ENCODE data around the gene TRIP6.

Gene TRIP6, protein sequence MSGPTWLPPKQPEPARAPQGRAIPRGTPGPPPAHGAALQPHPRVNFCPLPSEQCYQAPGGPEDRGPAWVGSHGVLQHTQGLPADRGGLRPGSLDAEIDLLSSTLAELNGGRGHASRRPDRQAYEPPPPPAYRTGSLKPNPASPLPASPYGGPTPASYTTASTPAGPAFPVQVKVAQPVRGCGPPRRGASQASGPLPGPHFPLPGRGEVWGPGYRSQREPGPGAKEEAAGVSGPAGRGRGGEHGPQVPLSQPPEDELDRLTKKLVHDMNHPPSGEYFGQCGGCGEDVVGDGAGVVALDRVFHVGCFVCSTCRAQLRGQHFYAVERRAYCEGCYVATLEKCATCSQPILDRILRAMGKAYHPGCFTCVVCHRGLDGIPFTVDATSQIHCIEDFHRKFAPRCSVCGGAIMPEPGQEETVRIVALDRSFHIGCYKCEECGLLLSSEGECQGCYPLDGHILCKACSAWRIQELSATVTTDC

DNA sequence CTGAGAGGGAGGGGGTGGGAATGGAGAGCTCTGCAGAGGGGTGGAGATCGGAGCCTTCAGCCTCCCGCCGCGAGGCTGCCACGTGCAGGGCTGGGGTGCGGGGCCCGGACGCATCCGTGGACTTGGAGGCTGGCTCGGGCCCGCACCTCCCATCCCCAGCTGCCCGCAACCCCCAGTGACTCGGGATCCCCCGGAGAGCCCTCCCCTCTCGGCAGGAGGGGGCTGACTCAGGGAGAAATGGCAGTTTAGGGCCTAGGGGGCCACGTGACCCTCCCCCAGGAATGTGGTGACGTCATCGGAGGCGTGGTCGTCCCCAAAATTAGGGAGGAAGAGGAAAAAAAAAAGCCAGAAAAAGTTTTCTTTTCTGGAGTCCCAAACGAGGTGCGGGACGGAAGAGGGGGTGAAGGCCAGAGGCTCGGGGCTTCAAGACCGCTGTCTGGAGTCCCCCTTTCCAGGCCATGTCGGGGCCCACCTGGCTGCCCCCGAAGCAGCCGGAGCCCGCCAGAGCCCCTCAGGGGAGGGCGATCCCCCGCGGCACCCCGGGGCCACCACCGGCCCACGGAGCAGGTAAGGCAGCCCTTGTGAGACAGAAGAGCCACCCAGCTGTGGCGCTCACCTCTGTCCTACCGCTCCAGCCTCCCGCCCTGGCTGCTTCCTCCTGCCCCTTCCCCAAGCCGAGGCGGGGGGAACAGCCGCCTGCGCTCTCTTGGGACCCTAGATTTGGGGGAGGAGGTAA, at the start of gene TRIP6:
TRIP6 (plus strand) TSS at position 348 of the 736 bp plus-strand sequence; CDS start at position 459, 111 bp downstream.
- peak; percentile 82 for DNase-seq (ENCODE audit: low read depth)
- H3K4me3 ChIP-seq (ENCODE audit: low read depth, low read length): peak within 1 kb of the TSS; percentile 96

DNA sequence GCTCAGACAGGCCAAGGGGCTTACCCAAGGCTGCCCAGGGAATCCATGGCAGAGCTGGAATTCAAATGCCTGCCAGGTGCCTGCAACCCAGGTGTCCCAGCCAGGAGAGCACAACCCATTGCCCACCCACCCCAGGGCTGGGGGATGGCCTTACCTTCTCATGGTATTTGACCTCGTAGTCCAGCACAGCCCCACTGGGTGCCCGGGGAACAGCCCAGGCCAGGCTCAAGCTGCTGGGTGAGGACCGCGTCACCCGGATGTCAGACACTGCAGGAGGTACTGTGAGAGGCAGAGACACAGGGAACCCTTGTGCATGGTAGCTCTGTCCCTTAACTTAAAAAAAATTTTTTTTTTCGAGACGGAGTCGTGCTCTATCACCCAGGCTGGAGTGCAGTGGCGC, 48.8 kb upstream of the TRIP6 start:
- H3K4me3 ChIP-seq (ENCODE audit: low read depth, low read length): no peak overlapping the region
- DNase-seq (ENCODE audit: low read depth): no peak

DNA sequence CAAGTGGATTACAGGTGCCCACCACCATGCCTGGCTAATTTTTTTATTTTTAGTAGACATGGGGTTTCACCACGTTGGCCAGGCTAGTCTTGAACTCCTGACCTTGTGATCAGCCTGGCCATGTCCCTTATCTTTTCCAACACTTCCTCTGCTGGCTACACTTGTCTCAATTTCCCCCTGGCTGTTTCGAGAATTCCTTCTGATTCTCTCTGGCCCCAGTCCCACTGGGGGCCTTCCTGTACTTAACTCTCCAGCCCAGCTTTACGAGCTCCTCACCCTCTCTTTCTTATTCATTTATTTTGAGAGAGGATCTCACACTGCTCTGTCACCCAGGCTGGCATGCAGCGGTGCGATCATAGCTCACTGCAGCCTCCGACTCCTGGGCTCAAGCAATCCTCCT, 48.4 kb upstream of the TRIP6 start:
- no peak for DNase-seq (ENCODE audit: low read depth)
- H3K4me3 ChIP-seq (ENCODE audit: low read depth, low read length): no peak overlapping the region

DNA sequence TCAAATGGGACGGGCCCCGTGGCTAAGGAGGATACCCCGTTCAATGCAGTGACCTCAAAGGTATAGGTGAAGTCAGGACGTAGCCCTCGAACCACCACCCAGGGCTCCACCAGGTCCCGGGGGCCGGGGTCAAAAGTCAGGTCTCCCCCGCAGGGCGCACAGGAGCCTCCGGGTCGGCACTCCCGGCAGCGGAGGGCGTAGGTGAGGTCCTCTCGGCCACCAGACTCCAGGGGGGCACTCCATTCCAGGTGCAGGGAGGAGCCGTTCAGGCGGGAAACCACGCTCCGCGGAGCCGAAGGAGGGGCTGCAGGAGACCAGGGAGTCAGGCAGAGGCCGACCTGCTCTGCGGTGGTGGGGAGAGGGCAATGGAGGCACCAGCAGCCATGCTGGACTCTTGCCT, 47.6 kb upstream of the TRIP6 start:
- H3K4me3 ChIP-seq (ENCODE audit: low read depth, low read length): no peak overlapping the region
- no peak for DNase-seq (ENCODE audit: low read depth)

GRCh38 chr7:100822236-100823139, 44.7 kb upstream of the TRIP6 start:
- no peak overlapping the region for H3K4me3 ChIP-seq (ENCODE audit: low read depth, low read length)
- DNase-seq (ENCODE audit: low read depth): no peak

- H3K4me3 ChIP-seq (ENCODE audit: low read depth, low read length): no peak overlapping the region
- DNase-seq (ENCODE audit: low read depth): no peak
These were observed 44.1 kb upstream of the TRIP6 start for GRCh38 chr7:100823140-100823525.

GRCh38 chr7:100823534-100823933, 43.7 kb upstream of the TRIP6 start:
- DNase-seq (ENCODE audit: low read depth): no peak
- H3K4me3 ChIP-seq (ENCODE audit: low read depth, low read length): no peak overlapping the region

DNA sequence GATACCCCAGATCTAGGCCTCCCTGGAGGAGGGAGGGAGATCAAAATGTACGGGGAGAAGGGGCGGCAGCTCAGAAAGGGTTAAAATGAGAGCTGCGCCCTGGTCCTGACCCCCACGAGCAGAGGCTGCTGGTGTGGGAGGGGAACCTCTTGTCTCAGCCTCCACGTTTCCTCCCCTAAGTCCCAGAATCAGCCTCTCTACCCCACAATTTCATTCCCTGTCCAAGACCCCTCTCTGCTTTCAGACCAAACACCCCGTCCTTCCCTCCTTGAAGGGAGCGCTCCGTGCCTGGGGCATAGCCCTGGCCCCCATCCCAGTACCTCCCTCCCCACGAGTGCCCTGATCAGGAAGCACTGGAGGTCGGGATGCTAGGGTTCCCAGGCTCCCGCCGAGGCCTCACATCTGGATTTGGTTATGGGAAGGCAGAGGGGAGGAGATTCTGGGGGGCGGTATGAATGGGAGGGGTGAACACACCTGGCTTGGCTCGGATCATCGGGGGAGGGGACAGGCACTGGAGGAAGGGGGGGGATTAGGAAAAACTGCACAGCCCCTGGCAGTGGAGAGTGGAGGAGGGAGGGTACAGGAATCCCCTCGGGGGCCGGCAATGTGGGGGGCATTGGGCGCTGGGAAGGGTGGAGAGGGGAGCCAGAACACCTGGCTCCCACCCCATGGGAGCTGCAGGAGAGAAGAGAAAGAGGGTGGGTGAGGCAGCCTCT, 42.5 kb upstream of the TRIP6 start:
- H3K4me3 ChIP-seq (ENCODE audit: low read depth, low read length): peak overlapping the region; percentile 84
- DNase-seq (ENCODE audit: low read depth): no peak

GRCh38 chr7:100825215-100825671, 41.9 kb upstream of the TRIP6 start:
- no peak for DNase-seq (ENCODE audit: low read depth)
- peak overlapping the region; percentile 84 for H3K4me3 ChIP-seq (ENCODE audit: low read depth, low read length)

- peak overlapping the region; percentile 84 for H3K4me3 ChIP-seq (ENCODE audit: low read depth, low read length)
- DNase-seq (ENCODE audit: low read depth): no peak
These were observed 41.3 kb upstream of the TRIP6 start for GRCh38 chr7:100825751-100826513.

GRCh38 chr7:100826514-100827329, 40.5 kb upstream of the TRIP6 start:
- no peak for DNase-seq (ENCODE audit: low read depth)
- H3K4me3 ChIP-seq (ENCODE audit: low read depth, low read length): peak overlapping the region; percentile 84

DNA sequence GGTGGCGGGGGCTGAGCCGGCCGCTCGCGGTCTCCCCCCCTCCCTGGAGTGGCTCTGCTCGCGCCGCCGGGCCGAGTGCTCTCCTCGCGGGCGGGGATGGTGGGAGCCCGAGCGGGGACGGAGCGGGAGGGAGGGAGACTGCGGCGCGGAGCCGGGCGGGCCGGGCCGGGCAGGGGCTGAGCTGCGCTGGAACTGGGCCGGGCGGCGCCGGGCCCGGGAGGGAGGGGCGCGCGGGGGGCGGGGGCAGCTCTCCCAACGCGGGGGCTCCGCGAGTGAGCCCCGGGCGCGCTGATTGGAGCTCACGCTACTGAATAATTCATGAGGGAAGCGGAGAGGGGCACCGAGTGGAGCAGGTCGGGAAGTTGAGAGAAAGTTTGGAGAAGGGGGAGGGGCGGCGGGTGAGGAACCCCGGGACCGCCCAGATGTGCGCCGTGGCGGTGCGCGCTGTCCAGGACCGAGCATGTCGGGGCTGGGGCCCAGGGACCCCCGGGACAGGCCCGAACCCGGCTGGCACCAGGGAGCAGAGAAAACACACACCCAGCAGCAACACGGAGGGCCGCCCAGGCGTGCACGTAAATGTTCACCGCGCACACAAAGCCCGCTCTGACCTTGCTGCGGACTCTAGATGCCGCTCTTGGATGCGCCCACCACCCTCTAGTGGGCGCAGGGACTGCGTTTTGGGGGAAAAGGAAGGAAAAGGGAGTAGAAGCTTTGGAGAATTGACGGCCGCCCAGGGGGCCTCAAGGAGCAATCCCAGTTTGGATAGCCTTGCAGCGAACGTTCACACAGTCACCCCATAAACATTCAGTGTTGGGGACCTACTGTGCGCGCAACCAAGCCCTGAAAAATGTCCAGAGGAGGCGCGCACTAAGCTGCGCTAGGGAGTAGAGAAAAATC, 39.6 kb upstream of the TRIP6 start, which contains the start of gene EPHB4:
EPHB4 (minus strand) TSS at position 194 of the 897 bp plus-strand sequence. CDS start 493 bp downstream, outside the sequence.
- DNase-seq (ENCODE audit: low read depth): peak; percentile 62
- H3K4me3 ChIP-seq (ENCODE audit: low read depth, low read length): peak within 1 kb of the TSS; percentile 84

DNA sequence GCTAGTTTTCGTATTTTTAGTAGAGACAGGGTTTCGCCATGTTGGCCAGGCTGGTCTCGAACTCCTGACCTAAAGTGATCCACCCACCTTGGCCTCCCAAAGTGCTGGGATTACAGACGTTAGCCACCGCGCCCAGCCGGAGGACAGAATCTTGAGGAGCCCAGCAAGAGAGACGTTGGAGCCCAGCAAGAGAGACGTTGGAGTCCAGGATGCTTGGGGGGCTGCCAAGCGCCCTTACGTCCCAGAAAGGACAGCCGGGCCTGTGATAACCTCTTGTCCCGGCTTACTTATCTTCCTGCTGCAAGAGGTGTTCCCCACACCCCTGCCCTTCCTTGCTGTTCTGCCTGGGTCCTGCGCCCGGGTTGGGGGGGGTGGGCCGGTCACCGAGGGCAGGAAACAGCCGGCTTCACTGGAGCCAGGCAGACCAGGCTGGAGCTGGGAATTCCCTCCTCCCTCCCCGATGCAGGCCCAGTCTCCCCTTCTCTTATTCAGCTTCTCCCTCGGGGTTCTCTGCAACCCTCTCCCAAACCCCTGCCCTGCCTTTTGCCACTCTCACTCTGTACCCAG, 38.0 kb upstream of the TRIP6 start:
- no peak for DNase-seq (ENCODE audit: low read depth)
- no peak overlapping the region for H3K4me3 ChIP-seq (ENCODE audit: low read depth, low read length)

DNA sequence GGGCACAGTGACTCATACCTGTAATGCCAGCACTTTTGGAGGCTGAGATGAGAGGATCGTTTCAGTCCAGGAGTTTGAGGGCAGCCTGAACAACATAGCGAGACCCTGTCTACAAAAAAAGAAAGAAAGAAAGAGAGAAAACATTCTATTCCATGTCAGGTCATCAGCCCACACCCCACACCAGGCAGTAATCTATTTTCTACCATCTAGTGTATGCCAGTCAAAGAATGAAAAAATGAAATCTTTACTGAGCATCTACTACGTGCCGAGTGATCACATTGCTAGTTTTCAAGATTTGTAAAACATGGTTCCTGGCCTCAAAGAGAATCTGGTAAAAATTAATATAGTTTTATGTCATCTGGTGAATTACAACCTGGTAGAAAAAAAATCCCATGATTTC, 36.8 kb upstream of the TRIP6 start:
- DNase-seq (ENCODE audit: low read depth): no peak
- H3K4me3 ChIP-seq (ENCODE audit: low read depth, low read length): no peak overlapping the region

- H3K4me3 ChIP-seq (ENCODE audit: low read depth, low read length): no peak overlapping the region
- DNase-seq (ENCODE audit: low read depth): no peak
These were observed 34.9 kb upstream of the TRIP6 start for GRCh38 chr7:100832281-100832633.
